Gastroesophageal sphincter (tissue), 3 donors: ENCODE measurements around the gene FBXW5.

ENCODE experiments used
- EP300 ChIP-seq: sonication (generic); formaldehyde crosslinking; IDR thresholded peaks from one replicate; pipeline ENCODE4 v1.6.1; 2017; ENCODE audit warnings: antibody characterized with exemption, mild to moderate bottlenecking
- POLR2A ChIP-seq, 2 donors: fragments of 450-650 bp; IDR thresholded peaks; one replicate each; pipeline ENCODE4 v1.6.1; 2017; ENCODE audit warnings: antibody characterized with exemption in 2 of 2, mild to moderate bottlenecking in 2 of 2, moderate library complexity in 1 of 2
- TF ChIP-seq, protein P1 (sequence below), 4 experiments: fragments of 200-600 bp in 2 of 4; fragments of 450-650 bp in 2 of 4; sonication (generic) in 1 of 4; IDR thresholded peaks; one replicate each; pipeline ENCODE4 v1.5.1; 2017 to 2019; ENCODE audit warnings: antibody characterized with exemption in 4 of 4, mild to moderate bottlenecking in 2 of 4, moderate library complexity in 2 of 4

DNA sequence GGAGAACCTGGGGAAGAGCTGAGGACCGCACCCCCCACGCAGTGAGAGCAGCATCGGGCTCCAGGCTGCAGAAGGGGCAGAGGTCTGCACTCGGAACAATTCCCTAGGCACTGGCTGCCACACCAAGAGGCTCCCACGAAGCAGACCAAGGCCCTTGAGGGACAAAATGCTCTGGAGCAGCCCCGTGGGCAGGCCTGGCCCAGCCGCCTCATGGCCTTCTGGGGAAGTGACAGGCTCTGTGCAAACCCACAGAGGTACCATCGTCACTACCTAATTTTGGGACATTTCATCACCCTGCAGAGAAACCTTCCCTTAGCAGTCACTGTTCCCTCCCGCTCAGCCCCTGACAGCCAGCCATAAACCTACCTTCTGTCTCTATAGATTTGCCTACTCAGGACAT, 15.9 kb downstream of the FBXW5 start:
- TF ChIP-seq POLR2A (IDR thresholded peaks at IDR 0.05): no peak
- TF ChIP-seq, protein P1, sequence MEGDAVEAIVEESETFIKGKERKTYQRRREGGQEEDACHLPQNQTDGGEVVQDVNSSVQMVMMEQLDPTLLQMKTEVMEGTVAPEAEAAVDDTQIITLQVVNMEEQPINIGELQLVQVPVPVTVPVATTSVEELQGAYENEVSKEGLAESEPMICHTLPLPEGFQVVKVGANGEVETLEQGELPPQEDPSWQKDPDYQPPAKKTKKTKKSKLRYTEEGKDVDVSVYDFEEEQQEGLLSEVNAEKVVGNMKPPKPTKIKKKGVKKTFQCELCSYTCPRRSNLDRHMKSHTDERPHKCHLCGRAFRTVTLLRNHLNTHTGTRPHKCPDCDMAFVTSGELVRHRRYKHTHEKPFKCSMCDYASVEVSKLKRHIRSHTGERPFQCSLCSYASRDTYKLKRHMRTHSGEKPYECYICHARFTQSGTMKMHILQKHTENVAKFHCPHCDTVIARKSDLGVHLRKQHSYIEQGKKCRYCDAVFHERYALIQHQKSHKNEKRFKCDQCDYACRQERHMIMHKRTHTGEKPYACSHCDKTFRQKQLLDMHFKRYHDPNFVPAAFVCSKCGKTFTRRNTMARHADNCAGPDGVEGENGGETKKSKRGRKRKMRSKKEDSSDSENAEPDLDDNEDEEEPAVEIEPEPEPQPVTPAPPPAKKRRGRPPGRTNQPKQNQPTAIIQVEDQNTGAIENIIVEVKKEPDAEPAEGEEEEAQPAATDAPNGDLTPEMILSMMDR (IDR thresholded peaks at IDR 0.05): no peak
- no peak for TF ChIP-seq EP300
